HepG2 (cell line): ENCODE results near the gene CCDC57. TPM values are rescaled to one million over a fixed set of nuclear protein-coding genes. Genes with fewer than 3 reads are reported as not detected.
A peak's percentile ranks its signal among the peaks of the same experiment; 100 is the strongest.

Experiments used
- E2F2 ChIP-seq: sonication (generic); formaldehyde crosslinking; IDR thresholded peaks from 2 replicates; pipeline ENCODE4 v1.4.0; 2020; ENCODE audit warnings: missing genetic modification reagents, borderline replicate concordance
- HMGXB3 ChIP-seq: sonication (generic); formaldehyde crosslinking; IDR thresholded peaks from 2 replicates; pipeline ENCODE4 v1.4.0; 2020; ENCODE audit warnings: missing genetic modification reagents, borderline replicate concordance
- KMT2B ChIP-seq: IDR thresholded peaks from 2 replicates; pipeline ENCODE4 v1.6.1; 2016; ENCODE audit warnings: missing genetic modification reagents, missing compliant biosample characterization
- MEF2D ChIP-seq: sonication (generic); formaldehyde crosslinking; IDR thresholded peaks from 2 replicates; pipeline ENCODE4 v1.5.1; 2020; ENCODE audit warnings: mild to moderate bottlenecking, missing genetic modification reagents
- MTF1 ChIP-seq: sonication (generic); formaldehyde crosslinking; IDR thresholded peaks from 2 replicates; pipeline ENCODE4 v1.5.0; 2020; ENCODE audit warnings: missing genetic modification reagents
- POGZ ChIP-seq: sonication (generic); formaldehyde crosslinking; IDR thresholded peaks from 2 replicates; pipeline ENCODE4 v1.4.0; 2020; ENCODE audit warnings: mild to moderate bottlenecking, missing genetic modification reagents
- SIX4 ChIP-seq: sonication (generic); formaldehyde crosslinking; IDR thresholded peaks from 2 replicates; pipeline ENCODE4 v1.4.0; 2020; ENCODE audit warnings: missing genetic modification reagents
- SKI ChIP-seq: fragments of 450-650 bp; IDR thresholded peaks from one replicate; pipeline ENCODE4 v1.6.1; 2018; ENCODE audit warnings: mild to moderate bottlenecking; ENCODE audit not compliant: partially characterized antibody
- SNAPC5 ChIP-seq: sonication (generic); formaldehyde crosslinking; IDR thresholded peaks from 2 replicates; pipeline ENCODE4 v1.8.1; 2023; ENCODE audit warnings: mild to moderate bottlenecking, missing genetic modification reagents, borderline replicate concordance
- THAP11 ChIP-seq: IDR thresholded peaks from 2 replicates; pipeline ENCODE4 v1.6.1; 2016; ENCODE audit warnings: missing biosample characterization, missing genetic modification reagents
- UBTF ChIP-seq: sonication (generic); formaldehyde crosslinking; IDR thresholded peaks from 2 replicates; pipeline ENCODE4 v1.4.0; 2020; ENCODE audit warnings: mild to moderate bottlenecking, missing genetic modification reagents
- ZFP82 ChIP-seq: sonication (generic); formaldehyde crosslinking; IDR thresholded peaks from 2 replicates; pipeline ENCODE4 v1.5.1; 2020; ENCODE audit warnings: mild to moderate bottlenecking, missing genetic modification reagents, borderline replicate concordance
- ZNF235 ChIP-seq: sonication (generic); formaldehyde crosslinking; IDR thresholded peaks from 2 replicates; pipeline ENCODE4 v1.8.1; 2023; ENCODE audit warnings: mild to moderate bottlenecking, missing genetic modification reagents, borderline replicate concordance
- ZNF557 ChIP-seq: sonication (generic); formaldehyde crosslinking; IDR thresholded peaks from 2 replicates; pipeline ENCODE4 v1.4.0; 2020; ENCODE audit warnings: missing genetic modification reagents
- ZNF629 ChIP-seq: sonication (generic); formaldehyde crosslinking; conservative IDR thresholded peaks from 2 replicates; pipeline ENCODE4 v1.5.0; 2020; ENCODE audit warnings: missing genetic modification reagents
- ZNF740 ChIP-seq: sonication (generic); formaldehyde crosslinking; IDR thresholded peaks from 2 replicates; pipeline ENCODE4 v1.4.0; 2020; ENCODE audit warnings: missing genetic modification reagents
- polyA plus RNA-seq, 8 experiments: library from polyadenylated mRNA; depleted of rRNA in 3 of 8; stranded (reverse) in 7 of 8; unstranded in 1 of 8; fragments of >200 nt; fragmentation: Illumina TruSeq in 4 of 8; extraction: Trizol in 4 of 8; gene quantifications; 2 replicates each; pipeline versions ENCODE4 v1.2.1 to v1.2.3, GENCODE V29; 2011 to 2016; ENCODE audit warnings: low read depth in 4 of 8, missing spikeins in 1 of 8, mixed read lengths in 1 of 8; ENCODE audit not compliant: insufficient read depth in 1 of 8
- total RNA-seq, 5 experiments: library from RNA; depleted of rRNA; stranded (reverse); fragments of >200 nt; fragmentation: Illumina TruSeq; extraction: Trizol; gene quantifications; 2 replicates each; pipeline ENCODE4 v1.2.3, GENCODE V29; 2016; ENCODE audit warnings: low read depth in 1 of 5

Gene CCDC57
- total and polyA plus RNA-seq, 2 of the 13 experiments (the other 11 are each of a cell fraction or from before 2014, with no cell fraction given): 59.3 to 59.9 TPM

GRCh38 chr17:82226809-82227628 lies 14.4 kb upstream of the CCDC57 start (continued):
- TF ChIP-seq UBTF (CRISPR knock-in tag) (peak; percentile 72), SKI (no peak), HMGXB3 (peak; percentile 36; the same call in 1 of the 2 replicates), KMT2B (CRISPR knock-in tag) (peak; percentile 38; the same call in 1 of the 2 replicates), E2F2 (no peak), ZNF557 (CRISPR knock-in tag) (no peak), ZFP82 (CRISPR knock-in tag) (peak; percentile 33), SIX4 (CRISPR knock-in tag) (no peak), THAP11 (0 out of 2 replicates have a peak, but pooled peaks have one; percentile 33), ZNF629 (CRISPR knock-in tag) (0 out of 2 replicates have a peak, but pooled peaks have one; percentile 15), SNAPC5 (CRISPR knock-in tag) (no peak), ZNF235 (CRISPR knock-in tag) (no peak), MTF1 (CRISPR knock-in tag) (no peak), POGZ (CRISPR knock-in tag) (peak; percentile 47; the same call in 1 of the 2 replicates), ZNF740 (0 out of 2 replicates have a peak, but pooled peaks have one; percentile 31), MEF2D (CRISPR knock-in tag) (0 out of 2 replicates have a peak, but pooled peaks have one; percentile 19)
